Stimulated activated CD8-positive, alpha-beta memory T cell treated with anti-CD3 and anti-CD28 coated beads, Interleukin-4, amount 100 ng/mL, for 1 hour (primary cell): ENCODE measurements around the gene EYA3.

Experiments
- DNase-seq, 2 donors: peaks; one replicate each; pipeline ENCODE4 v3.0.0-alpha.2; 2020; ENCODE audit warnings: low read depth in 2 of 2, low spot score in 1 of 2

EYA3 gene

GRCh38 chr1:27941671-27942540 lies 146.5 kb downstream of the EYA3 start:
- no peak for DNase-seq

- no peak for DNase-seq
These were observed 147.4 kb downstream of the EYA3 start for GRCh38 chr1:27940870-27941560.

- DNase-seq: peak; percentile 39 to 63
These were observed 148.1 kb downstream of the EYA3 start for GRCh38 chr1:27940297-27940696.

- no peak for DNase-seq
These were observed 149.9 kb downstream of the EYA3 start for GRCh38 chr1:27938488-27938887.

- no peak for DNase-seq
These were observed 150.9 kb downstream of the EYA3 start for GRCh38 chr1:27937524-27937836.

GRCh38 chr1:27936370-27936769 lies 152.0 kb downstream of the EYA3 start:
- DNase-seq: no peak

- no peak for DNase-seq
These were observed 152.7 kb downstream of the EYA3 start for GRCh38 chr1:27935721-27936120.

- DNase-seq: no peak
These were observed 153.4 kb downstream of the EYA3 start, which contains the start of gene SMPDL3B for GRCh38 chr1:27934818-27935549. SMPDL3B (plus strand) TSS chr1:27935000; CDS start chr1:27935184, 184 bp downstream.

- no peak for DNase-seq
These were observed 156.7 kb downstream of the EYA3 start for GRCh38 chr1:27931759-27932158.

- no peak for DNase-seq
These were observed 157.2 kb downstream of the EYA3 start for GRCh38 chr1:27931184-27931583.

- no peak for DNase-seq
These were observed 160.0 kb downstream of the EYA3 start for GRCh38 chr1:27928216-27928954.

GRCh38 chr1:27922272-27922671 lies 166.1 kb downstream of the EYA3 start:
- DNase-seq: no peak
